WTC11 (cell line): ENCODE data around the gene FSTL4.

ENCODE experiments used
- HMGA2 ChIP-seq: fragments of 250-450 bp; sonication (Bioruptor Pico); IDR thresholded peaks from 2 replicates; pipeline ENCODE4 v1.4.0; 2021; ENCODE audit warnings: mild to moderate bottlenecking, moderate library complexity
- KAT7 ChIP-seq: sonication (generic); formaldehyde crosslinking; IDR thresholded peaks from 2 replicates; pipeline ENCODE4 v1.8.1; 2023; ENCODE audit warnings: missing genetic modification reagents, mild to moderate bottlenecking, borderline replicate concordance
- PRDM15 ChIP-seq: sonication (generic); formaldehyde crosslinking; IDR thresholded peaks from 2 replicates; pipeline ENCODE4 v1.8.0; 2022; ENCODE audit warnings: missing genetic modification reagents
- RELA ChIP-seq: sonication (generic); formaldehyde crosslinking; IDR thresholded peaks from 2 replicates; pipeline ENCODE4 v1.8.1; 2022; ENCODE audit warnings: missing genetic modification reagents, mild to moderate bottlenecking, borderline replicate concordance
- ZBTB21 ChIP-seq: sonication (generic); formaldehyde crosslinking; IDR thresholded peaks from 2 replicates; pipeline ENCODE4 v1.8.1; 2023; ENCODE audit warnings: mild to moderate bottlenecking, missing genetic modification reagents, borderline replicate concordance
- ZNF138 ChIP-seq: sonication (generic); formaldehyde crosslinking; conservative IDR thresholded peaks from 2 replicates; pipeline ENCODE4 v1.8.1; 2022; ENCODE audit warnings: mild to moderate bottlenecking, moderate library complexity, missing genetic modification reagents
- TF ChIP-seq, protein P1 (sequence below): fragments of 200-600 bp; IDR thresholded peaks from 2 replicates; pipeline ENCODE4 v1.8.0; 2022; ENCODE audit warnings: antibody characterized with exemption
- TF ChIP-seq, protein P2 (sequence below): sonication (generic); formaldehyde crosslinking; IDR thresholded peaks from 2 replicates; pipeline ENCODE4 v1.8.0; 2022; ENCODE audit warnings: mild to moderate bottlenecking, missing genetic modification reagents

GRCh38 chr5:133562554-133562953, 49.8 kb downstream of the FSTL4 start:
- no peak for TF ChIP-seq PRDM15
- no peak for TF ChIP-seq ZNF138
- TF ChIP-seq, protein P1, sequence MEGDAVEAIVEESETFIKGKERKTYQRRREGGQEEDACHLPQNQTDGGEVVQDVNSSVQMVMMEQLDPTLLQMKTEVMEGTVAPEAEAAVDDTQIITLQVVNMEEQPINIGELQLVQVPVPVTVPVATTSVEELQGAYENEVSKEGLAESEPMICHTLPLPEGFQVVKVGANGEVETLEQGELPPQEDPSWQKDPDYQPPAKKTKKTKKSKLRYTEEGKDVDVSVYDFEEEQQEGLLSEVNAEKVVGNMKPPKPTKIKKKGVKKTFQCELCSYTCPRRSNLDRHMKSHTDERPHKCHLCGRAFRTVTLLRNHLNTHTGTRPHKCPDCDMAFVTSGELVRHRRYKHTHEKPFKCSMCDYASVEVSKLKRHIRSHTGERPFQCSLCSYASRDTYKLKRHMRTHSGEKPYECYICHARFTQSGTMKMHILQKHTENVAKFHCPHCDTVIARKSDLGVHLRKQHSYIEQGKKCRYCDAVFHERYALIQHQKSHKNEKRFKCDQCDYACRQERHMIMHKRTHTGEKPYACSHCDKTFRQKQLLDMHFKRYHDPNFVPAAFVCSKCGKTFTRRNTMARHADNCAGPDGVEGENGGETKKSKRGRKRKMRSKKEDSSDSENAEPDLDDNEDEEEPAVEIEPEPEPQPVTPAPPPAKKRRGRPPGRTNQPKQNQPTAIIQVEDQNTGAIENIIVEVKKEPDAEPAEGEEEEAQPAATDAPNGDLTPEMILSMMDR = no peak
- TF ChIP-seq, protein P2, sequence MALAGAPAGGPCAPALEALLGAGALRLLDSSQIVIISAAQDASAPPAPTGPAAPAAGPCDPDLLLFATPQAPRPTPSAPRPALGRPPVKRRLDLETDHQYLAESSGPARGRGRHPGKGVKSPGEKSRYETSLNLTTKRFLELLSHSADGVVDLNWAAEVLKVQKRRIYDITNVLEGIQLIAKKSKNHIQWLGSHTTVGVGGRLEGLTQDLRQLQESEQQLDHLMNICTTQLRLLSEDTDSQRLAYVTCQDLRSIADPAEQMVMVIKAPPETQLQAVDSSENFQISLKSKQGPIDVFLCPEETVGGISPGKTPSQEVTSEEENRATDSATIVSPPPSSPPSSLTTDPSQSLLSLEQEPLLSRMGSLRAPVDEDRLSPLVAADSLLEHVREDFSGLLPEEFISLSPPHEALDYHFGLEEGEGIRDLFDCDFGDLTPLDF = no peak
- TF ChIP-seq HMGA2 (CRISPR knock-in tag) = no peak
- TF ChIP-seq ZBTB21 (CRISPR knock-in tag) = no peak
- no peak for TF ChIP-seq RELA (CRISPR knock-in tag)
- TF ChIP-seq KAT7 (CRISPR knock-in tag) = no peak
